ENCODE results near the gene DOCK11.
A peak's percentile ranks its signal among the peaks of the same experiment; 100 is the strongest.

Gene DOCK11

DNA sequence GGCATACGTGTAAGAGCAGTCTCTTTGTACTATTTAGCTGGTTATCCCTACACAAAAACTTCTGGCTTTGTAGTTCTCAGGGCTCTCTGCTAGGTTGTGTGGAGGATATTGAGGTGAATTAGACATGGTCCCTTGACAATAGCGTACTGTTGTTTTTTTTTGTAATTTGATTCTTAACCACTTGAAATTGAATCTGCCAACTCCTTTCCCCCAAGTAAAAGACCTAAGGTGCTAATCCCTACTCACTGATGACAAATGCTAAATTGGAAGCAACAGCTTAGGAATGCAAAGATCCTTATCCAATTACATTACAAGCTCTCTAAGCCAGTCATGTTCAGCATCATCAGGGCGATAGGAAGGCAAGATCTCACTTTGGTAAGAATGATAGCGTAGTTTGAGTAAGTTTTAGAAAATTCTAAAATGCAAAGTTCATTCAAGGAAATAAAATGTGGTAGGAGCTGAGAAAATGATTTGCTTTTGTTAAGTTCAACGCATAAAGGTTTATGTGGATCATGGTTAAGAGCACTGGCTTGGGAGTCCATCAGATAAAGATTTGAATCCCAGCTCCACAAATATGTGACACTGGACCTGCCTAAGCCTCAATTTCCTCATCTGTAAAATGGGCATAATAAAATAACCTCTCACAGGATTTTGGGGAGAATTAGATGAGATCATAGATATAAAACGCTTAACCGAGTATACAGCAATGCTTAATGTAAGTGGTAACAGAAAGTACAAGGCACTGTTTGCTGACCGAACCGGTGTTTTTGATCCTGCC is 39.3 kb downstream of the DOCK11 start:
- no peak for DNase-seq

DNA sequence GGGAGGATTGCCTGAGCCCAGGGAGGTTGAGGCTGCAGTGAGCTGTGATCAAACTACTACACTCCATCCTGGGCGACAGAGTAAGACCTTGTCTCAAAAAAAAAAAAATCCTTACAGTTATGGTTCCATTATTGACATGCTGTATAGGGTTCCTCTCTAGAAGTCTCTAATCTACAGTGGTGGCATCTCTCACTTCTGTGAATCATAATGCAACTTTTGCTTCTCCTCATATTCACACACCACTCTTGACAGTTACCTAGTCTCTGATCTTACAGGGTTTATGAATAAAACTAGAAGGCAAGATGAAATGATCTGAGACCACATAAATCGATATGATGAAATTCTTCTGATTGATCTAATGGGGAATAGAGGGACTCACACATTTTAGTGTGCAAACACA is 40.6 kb downstream of the DOCK11 start:
- no peak for DNase-seq

DNA sequence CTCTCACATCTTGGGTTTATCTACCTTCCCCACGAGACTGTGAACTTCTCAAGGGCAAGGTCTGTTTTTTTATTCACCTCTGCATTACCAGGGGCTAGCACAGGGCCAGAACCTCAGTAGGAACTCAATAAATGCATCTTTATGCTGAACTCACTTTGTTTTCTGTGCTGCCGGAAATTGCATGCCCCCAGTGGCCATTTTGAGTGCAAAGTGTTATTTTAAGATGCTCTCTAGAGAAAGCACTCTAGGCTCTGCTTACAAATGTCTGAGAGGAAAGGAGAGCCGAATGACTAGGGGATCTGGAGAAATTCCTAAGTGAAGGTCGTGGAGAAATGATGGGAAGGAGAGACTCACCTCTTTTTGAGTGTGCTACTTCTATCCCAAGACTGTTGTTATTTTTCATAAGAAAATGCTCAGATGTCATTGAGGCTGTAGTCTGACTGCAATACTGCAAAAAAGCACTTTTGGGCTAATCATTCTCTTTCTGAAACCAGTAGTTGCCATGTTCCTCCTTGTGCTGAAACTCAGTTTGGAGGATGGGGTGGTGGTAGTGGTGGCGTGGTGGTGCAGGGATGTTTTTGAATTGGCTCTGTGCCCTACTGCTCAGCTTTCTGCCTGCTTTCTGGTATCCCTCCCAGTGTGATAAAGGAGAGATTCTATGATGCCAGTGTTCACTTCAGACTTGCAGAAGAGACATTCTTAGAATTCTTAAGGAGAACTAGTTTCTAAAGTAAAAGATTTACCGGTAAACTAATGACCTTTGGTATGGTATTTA is 41.3 kb downstream of the DOCK11 start:
- DNase-seq: no peak

DNA sequence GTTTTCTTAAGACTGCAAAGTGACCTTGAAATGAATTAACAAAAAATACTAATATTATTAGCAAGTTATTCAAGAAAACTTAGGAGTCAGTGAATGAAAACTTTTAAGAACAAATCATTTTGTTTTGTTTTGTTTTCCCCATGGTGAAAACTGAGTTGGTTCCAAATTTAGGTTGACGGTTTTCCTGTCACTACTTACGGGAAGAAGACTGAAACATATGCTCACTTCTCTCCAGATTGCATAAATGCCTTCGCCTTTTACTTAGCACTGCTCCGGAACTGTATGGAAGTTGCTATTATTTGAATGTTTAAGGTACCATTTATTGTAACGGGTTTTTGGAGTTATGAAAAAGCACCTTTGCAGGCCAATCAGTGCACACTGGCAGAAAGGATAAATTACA is 42.8 kb downstream of the DOCK11 start:
- no peak for DNase-seq

DNA sequence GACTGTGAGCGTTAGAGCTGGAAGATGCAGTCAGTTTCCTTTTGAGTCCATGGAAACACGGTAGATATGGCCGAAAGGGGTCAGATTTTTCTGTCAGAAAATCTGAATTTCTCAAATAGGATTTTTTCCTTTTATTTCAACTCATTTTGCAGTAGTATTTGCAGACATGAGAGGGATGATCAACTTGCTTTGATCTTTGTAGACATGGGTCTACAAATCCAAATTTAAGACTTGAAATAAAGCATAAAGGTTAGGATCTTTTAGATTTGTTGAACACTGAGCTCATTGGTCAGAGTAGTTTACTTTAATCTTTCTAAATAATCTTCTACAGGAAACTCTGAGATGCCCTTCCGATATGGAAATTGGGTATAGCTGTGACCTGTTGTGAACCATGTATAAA is 44.7 kb downstream of the DOCK11 start:
- no peak for DNase-seq

DNA sequence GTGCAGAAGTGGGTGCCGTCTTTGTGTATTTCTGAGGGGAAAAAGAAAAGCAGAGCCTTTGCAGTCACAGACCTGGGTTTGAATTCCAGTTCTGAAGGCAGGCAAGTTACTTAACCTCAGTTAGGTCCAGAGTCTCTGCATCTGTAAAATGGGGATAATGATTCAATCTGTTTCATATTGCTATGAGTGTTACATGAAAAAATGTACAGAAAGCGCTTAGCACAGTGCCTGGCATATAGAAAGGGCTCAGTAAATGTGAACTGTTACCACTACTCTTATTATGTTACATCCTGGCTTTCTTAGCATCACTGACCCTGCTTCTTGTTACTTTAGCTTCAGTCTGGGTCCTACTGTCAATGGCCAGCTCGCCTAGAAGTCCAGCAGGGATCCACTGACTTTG is 45.9 kb downstream of the DOCK11 start:
- DNase-seq: no peak

DNA sequence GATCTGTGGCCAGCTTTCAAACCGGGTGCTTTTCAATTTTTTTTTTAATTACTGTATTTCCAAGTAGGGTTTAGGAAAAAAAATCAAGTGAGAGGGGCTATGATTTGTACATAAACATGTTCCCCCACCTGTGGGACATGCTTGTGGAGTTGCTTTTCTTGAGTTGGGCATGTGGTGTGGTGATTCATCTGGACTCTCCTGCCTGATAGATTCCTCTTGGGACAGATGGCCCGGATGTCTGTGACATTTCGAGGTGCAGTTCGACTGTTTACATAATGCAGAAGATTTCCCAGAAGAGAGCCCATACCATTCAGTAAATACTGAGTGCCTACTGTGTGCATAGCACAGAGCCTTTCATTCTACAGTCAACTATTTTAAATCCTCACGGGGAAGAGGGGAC is 49.9 kb downstream of the DOCK11 start:
- no peak for DNase-seq

DNA sequence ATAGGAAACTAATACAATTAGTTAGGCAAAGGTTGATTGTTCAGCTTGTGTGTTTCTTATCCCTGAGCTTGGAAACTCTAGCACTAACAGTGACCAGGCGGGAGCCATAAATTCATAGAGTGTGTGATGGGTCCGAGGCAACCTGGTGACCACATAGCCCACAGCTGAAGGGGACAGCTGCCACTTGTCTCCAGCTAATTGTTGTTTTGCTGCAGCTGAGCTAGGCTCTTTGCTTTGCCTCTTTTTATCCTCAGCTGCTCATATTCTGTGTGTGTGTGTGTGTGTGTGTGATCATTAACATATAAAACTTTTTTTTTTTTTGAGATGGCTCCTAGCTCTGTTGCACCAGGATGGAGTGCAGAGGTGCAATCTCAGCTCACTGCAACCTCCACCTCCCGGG is 53.2 kb downstream of the DOCK11 start:
- DNase-seq: peak; percentile 8

DNA sequence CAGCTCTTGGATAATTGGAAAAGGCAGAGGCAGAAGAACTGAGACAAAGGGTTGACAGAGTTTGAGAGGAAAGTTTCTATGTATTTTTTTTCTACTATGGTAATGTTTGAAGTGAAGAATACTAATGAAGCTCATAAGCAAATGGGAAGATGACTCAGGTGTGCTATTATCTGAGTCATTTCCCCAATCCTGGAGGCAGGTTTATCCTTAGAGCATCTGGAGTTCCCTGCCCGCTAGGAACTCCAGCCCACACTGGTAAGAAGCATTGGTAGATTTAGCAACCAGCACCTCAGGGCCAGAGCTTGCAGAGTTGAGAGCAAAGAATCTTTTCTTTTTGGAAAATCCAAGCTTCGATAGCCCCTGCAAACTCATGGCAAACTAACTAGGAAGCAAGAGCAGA is 55.2 kb downstream of the DOCK11 start:
- no peak for DNase-seq

DNA sequence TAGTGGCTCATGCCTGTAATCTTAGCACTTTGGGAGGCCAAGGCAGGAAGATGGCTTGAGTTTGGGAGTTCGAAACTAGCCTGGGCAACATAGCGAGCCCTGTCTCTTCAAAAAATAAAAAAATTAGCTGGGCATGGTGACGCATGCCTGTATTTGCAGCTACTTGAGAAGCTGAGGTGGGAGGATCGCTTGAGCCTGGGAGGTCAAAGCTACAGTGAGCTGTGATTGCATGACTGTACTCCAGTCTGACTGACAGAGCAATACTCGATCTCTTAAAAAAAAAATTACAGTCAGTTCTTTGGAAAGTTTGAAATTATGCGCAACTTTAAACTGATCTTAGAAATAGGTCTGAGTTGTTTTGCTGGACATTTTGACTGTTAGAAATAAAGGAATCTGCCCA is 55.8 kb downstream of the DOCK11 start:
- no peak for DNase-seq

DNA sequence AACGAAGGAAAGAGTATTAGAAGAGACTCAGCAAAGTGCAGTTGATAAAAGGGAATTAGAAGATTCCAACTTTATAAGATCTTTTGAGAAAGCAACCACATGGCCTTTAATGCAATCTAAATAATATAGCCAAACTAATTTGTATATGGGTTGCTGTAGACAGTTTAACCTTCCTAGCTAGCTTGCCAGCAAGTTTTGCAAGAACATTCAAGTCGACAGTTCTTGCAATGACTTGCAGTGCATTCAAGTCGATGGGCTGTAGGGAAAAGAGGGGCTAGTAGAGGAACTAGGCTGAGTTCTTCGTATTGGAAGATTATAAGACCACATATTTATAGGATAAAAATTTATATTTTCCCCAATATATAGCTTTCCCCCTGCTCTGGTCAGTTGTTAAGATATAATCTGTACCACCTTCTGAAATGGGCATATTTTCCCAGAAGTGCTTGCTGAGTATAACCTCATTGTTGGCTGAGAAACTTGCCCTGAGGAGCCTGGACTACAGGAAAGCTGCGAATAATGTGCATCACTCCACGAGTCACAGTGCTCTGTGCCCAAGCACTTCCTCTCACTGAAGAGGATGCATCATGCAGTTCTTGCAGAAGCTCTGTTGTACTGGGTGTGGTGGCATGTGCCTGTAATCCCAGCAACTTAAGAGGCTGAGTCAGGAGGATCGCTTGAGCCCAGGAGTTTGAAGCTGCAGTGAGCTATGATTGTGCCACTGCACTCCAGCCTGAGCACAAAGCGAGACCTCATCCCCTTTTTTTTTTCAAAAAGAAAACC is 56.7 kb downstream of the DOCK11 start:
- no peak for DNase-seq

DNA sequence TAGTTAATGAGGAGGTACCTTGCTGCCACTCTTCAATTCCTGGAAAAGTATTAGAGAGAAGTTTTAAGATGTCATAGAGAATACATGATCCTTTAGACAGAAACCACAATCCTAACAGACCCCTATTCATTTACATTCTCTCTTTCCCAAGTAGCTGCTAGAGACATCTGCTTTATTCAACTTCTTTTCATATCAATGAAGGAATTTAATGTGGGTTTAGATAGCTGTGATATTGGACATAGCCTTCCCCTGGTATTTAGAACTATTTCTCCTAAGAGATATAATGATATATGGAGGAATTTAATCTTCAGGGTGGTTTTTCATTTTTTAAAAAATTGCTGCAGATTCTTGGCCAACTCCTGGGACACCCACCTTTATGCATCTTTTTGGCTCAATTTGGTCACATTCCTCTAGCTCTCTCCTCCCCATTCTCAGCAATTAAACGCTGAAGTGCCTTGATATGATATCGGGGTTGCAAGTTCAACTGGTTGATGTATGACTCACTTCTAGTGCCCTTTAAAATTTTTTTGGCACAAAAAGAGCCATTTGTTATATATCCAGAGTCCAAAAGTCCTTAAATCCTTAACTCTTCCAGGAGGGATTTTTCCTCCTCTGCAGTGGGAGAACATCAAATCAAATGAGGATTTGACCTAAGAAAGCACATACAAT is 57.6 kb downstream of the DOCK11 start:
- no peak for DNase-seq

DNA sequence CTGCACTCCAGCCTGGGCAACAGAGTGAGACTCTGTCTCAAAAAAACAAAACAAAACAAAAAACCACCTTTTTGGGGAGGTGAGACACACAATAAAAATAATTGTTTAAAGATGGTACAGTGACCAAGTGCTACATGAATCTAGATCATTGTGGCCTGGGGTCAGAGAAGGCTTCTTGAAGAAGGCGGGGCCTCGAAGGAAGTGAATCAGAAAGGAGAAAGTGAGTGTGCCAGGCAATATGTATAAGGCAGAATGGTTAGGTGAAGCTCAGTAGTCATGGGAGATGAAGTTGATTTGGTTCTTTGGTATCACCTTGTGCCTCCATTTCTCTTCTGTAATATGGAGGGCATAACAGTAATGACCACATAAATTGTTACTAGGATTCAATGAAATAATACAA is 58.9 kb downstream of the DOCK11 start:
- DNase-seq: no peak

DNA sequence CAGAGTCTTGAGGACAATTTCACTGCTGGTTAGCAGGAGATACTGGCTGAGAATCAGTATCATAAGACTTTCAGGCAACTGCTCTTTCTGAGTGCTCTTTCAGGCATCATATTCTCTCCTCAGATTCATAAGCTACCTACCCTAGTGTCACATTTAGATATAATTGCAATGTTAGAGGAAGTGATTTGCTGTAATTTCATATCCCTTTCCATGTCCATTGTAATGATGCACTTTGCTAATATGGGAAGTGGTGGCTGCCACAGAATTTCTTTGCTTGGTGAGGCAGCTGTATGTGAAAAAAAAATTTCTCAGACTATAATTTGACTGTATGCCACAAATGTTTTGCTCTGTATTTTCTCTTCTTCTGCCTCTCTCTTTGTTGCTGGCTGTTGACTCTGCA is 63.3 kb downstream of the DOCK11 start:
- no peak for DNase-seq

DNA sequence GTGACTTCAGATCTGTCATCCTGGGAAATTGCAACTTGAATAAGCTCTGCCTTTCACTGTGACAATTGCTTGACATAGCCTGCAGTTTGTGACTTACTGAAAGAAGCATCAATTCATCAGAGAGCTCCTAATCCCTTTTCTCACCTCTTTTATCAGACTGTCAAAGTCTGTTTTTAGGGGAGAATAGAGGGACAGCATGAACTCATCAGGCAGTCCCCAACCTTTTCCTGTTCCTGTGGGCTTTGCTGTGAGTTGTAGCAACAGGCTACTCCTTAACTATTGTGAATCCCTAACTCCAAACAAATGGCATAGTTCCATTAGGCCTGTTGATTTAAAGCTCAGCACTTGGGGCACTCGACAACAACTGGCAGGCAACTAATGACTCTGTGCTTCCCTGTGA is 64.9 kb downstream of the DOCK11 start:
- no peak for DNase-seq

DNA sequence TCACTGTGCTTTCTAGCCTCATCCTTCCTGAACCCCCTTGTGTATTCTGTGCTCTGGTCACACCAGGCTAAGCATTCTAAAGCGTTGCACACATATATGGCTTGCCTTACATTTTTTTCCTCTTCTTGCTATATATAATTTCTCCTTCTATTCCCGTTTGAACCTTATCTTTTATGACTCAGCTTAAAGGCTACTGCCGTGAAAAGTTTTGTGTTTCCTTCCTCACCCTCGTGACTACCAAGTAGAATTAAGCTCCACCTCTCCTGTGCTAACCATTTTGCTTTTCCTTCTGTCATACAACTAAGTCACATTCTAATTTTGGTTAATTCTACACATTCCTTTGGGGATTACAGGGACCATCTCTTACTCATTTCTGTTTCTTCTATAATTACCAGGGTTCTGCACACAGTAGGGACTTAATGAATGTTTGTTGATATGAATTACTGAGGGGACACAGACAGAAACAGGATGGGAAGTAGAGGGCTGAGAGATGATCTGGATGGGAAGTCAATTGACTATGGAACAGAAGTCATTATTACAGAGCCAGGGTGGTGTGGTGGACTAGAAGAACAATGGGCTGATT is 67.1 kb downstream of the DOCK11 start:
- no peak for DNase-seq

DNA sequence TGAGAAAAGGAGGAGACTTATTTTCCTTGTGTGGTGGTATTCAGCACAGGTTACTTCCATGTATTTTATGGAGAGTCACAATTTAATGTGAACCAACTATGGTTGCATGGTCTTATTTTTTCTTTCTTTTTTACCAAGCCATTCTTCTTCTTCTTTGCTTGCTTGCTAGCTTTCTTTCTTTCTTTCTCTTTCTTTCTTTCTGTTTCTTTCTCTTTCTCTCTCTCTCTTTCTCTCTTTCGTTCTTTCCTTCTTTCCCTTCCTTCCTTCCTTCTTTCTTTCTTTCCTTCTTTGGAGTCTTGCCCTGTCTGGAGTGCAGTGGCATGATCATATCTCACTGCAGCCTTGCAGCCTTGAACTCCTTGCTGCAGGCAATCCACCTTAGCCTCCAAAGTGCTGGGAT is 68.9 kb downstream of the DOCK11 start:
- DNase-seq: no peak

DNA sequence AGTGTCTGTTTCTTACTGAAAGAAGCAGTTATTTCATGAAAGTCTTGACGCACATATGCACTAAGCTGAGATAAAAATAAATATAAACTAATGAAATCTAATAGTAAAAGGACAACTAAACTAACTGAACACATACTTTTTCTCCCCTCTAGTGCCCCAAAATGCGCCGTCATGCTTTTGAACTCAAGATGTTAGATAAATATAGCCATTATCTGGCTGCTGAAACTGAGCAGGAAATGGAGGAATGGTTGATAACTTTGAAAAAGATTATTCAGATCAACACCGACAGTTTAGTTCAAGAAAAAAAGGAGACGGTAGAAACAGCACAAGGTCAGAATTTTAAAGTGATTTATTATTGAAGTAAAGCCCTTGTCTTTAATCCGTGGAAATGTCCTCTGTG is 70.2 kb downstream of the DOCK11 start:
- DNase-seq: no peak

DNA sequence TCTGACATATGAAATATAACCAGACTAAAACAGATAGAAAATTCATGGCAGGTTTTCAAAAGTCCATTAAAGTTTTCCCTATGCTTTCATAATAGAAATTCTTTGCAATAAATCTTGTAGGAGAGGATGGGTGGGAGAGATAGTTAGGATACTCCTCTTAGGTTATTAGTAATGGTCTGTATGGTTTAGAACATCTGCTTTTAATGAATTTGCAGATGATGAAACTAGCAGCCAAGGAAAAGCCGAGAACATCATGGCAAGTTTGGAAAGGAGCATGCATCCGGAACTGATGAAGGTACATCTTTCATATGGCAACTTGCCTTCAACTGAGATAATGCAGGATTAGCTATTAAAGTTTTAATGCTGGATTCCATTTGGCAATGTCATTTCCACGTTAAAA is 70.7 kb downstream of the DOCK11 start:
- no peak for DNase-seq

DNA sequence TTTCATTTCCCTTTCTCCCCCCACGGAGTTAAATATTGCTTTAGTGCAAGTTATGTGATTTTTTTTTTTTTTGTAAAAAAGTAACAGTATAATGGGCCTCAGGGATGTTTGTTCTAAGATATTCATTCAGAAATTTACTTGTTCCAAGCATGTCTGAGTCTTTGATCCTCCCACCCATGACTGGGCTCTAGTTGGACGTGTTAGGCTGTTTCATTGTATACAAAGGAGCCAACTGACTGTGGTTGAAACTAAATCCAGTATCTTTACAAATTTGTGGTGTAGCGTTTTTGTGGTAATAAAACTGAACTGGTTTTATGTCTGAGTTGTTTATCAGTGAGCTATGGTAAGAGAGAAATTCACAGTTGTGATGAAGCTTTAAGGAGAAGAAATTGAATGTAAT is 74.1 kb downstream of the DOCK11 start:
- no peak for DNase-seq

DNA sequence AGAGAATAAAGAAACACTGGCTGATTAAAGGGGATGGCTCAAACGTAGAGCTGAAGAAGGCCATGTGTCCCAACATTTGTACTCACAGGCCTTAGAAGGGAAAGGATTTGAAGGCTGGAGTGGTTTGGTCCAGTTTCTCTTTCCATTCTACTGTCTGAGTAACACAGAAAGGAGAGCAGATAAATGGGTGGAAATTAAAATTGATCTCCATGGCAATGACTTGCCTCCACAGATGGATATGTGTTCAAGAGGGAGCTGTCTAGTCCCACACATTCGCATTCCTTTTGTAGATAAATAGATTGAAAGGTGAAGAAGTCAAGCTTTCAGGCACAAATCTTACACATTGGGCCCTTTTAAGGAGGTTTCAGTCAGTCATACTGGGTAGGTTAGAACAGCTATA is 74.6 kb downstream of the DOCK11 start:
- no peak for DNase-seq

DNA sequence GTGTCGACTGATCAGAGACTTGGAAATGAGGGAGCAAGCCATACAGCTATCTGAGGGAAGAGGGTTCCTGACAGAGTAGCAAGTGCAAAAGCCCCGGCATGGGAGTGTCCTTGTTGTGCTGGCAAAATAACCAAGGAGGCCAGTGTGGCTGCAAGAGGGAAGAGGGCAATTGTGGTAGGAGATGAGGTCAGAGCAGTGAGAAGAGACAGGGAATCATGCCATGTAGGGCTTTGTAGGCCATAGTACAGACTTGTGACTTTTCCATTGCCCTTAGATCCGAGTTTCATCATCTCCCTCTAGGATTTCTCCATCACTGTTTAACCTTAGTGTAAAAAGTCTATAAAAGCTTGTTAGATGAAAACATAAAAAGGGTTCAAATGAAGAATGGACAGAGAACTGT is 76.2 kb downstream of the DOCK11 start:
- no peak for DNase-seq

DNA sequence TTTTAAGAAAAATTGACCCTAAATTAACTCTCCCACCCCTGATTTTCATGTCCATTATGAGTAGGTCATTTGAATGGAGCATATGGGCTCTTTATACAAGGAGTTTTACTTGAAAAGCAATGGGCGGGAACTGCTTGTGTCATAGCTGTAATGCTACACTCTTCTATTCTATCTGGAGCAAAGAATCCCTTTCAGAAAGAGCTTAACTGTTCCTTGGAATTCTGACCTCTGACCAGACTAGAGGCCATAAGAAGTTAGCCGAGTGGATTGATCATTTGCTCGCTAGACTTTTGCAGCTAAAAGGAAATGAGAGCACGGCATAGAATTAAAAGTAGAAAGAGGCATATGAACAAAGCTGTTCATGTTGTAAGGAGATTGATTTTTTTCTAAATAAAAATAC is 79.1 kb downstream of the DOCK11 start:
- DNase-seq: no peak

Measured in SHP77 treated with DMSO at 0.1 percent for 48 hours (cell line).